Measurements from ENCODE around the gene TAS2R31.

Gene TAS2R31

DNA sequence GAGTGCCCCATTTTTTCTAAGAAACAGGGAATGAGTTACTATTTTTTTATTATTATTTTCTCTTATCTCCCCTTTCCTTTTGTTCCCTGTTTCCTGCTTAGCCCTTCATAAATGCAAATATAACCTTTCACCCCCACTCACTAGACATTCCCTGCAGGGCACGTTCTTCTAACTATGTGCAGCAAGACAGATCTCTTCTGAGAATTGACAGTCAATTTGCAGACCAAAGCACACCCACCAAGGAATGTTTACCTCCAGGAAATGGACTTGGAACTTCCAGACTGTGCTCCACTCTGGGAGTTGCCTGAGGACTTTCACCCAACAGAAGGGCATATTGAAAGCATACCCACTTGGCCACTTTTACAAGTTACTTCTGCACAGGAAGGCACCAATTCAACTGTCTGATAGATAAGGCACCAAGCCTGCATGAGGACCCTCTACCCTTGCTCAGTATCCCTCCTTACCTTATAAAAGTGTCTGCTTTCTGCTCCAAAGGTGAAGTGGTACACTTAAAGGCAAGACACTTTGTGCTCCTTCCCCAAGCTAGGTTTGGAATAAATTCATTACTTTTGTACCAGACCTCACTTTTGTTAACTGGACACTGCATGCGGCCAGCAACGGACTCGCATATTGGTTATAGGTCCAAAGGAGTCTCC, 15.3 kb downstream of the TAS2R31 start:
- no peak for DNase-seq (ENCODE audit: low read depth, low spot score)
- no peak overlapping the region for H3K4me3 ChIP-seq (ENCODE audit: low read length)

DNA sequence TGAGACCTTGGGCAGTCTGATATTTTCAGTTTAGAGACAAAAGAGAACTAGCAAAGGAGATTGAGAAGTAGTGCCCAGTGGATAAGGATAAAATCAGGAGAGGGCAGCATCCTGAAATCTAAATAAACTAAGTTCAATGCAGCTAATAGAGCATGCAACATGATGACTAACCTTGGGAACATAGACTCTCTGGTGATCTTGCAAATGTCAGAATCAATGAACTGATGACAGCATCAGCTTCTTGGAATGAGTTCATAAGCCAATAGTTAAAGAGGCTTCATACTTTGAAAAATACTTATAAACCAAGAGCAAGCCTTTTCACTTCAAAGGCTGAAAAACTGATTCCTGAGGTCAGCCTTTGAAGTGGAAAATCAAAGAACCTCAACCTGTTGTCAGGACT, 17.0 kb downstream of the TAS2R31 start:
- no peak overlapping the region for H3K4me3 ChIP-seq (ENCODE audit: low read length)
- no peak for DNase-seq (ENCODE audit: low read depth, low spot score)

DNA sequence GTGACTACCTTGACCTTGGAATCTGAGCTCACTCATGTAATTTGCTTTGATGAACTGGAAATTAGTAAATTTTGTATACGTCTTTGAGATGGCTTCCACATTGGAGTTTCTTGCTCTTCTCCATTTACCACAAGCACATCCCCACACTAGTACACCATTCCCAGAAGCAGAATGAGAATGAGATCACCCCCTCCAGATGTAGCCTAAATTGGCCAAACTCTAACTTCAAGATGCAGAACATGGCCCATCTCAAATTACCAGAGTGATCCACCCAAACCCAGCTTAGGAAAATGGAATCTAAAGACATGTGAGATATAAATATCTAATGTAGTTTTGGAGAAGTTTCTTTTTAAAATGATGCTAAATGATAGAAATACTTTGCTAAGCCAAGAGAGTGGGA, 23.6 kb downstream of the TAS2R31 start:
- no peak for DNase-seq (ENCODE audit: low read depth, low spot score)
- H3K4me3 ChIP-seq (ENCODE audit: low read length), result no peak overlapping the region

DNA sequence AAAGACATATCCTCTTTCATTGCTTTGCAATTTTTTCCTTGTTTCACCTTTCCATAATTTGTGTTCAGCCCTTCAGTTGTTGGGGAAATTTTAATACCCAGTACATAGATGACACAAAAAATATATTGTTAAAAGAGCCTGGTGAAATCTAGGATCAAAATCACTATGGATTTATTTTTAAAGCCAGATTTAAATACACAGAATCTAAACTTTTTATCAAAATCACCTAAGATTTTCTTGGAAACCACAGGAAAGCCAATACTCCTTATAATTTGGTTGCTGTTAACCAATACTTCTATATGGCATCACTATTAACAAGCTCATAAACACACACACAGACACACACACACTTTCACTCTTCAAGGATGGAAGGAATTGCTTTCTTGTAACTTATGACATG, 33.0 kb downstream of the TAS2R31 start, which contains the start of gene TAS2R20:
Gene TAS2R20 (minus strand): TSS at position 101 of the 400 bp plus-strand sequence. CDS start 429 bp downstream, outside the sequence.
- H3K4me3 ChIP-seq (ENCODE audit: low read length), result no peak within 1 kb of the TSS
- no peak for DNase-seq (ENCODE audit: low read depth, low spot score)

DNA sequence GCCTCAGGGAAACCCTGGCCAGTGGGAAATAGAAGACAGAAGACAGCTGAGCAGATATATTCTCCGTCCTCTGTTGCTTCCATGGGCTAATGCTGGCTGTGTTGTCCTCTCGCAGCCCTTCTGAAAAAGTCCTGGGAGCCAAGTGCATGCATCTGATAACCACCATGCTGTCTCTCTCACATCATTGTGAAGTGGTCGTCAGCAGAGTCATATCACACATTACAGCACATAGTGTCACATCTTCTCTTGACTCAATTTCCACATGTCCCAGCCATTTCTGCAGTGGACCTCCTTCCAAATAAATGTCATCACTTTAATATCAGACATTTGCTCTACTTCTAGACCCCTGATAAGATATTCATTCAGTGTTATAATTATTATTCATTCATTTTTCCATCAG, 36.9 kb downstream of the TAS2R31 start:
- no peak for DNase-seq (ENCODE audit: low read depth, low spot score)
- no peak overlapping the region for H3K4me3 ChIP-seq (ENCODE audit: low read length)

DNA sequence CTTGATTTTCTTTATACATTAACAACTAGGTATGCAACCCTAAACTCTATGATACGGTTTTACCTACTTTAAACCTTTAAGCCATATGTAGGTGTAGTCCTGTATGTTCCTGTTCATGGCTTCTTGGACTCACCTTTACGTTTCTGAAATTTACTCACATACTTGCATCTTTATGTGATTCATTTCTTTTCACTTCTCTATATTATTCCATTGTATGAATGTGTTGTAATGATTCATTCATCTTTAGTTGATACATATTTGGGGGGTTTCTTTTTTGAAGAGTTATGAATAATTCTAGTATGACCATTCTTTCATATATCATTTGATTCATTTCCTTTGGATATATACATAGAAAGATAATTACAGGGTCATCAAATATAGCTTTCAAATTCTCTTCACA, 42.1 kb downstream of the TAS2R31 start:
- no peak for DNase-seq (ENCODE audit: low read depth, low spot score)
- H3K4me3 ChIP-seq (ENCODE audit: low read length), result no peak overlapping the region

DNA sequence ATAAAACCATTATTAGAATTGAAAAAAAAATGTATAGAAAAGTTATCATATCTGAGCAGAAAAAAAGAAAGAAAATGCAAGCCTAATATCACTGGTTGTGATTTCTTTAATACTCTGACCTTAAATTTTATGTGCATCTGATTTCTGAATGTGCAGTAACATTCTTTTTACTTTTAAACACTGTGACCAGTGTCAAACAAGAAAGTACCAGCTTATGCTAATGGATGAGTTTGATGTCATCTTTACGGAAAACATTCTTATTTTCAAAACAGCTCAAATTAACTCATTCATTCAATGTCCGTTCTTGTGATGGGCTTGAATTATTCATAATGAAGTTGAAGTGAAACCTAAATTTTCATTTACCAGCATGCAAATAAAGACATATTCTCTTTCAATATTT, 44.4 kb downstream of the TAS2R31 start, which contains the start of gene TAS2R50:
Gene TAS2R50 (minus strand): TSS at position 101 of the 400 bp plus-strand sequence. CDS start 52 bp downstream, at position 49.
- H3K4me3 ChIP-seq (ENCODE audit: low read length), result no peak within 1 kb of the TSS
- DNase-seq (ENCODE audit: low read depth, low spot score), result no peak

DNA sequence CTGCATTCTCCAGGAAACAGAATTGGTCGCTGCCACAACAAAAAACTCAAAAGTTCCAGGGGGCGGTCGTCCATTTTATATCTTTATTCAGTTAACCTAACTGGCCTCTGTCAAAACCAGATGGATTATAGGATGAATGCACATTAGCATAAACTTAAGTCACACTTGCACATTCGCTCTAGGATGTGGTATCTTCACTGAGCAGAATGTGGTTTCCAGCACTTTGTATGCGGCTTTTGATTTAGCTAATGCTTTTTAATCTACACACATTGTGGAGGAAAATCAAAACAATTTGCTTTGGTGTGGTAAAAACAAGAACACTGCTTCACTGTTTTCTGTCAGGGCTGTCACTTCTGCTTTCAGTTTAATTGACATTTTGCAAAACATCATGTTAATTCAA, 49.0 kb downstream of the TAS2R31 start:
- H3K4me3 ChIP-seq (ENCODE audit: low read length), result no peak overlapping the region
- DNase-seq (ENCODE audit: low read depth, low spot score), result peak; percentile 96

All from Jurkat, Clone E6-1 (cell line).